ENCODE data around the gene STARD4. TPM values are rescaled to one million over a fixed set of nuclear protein-coding genes. Genes with fewer than 3 reads are reported as not detected.

STARD4 gene
- total RNA-seq, 1 experiment from 2014 or later: 41.8 TPM

GRCh38 chr5:111530298-111530740, 18.0 kb upstream of the STARD4 start:
- DNase-seq (ENCODE audit: low read depth): peak; percentile 92

GRCh38 chr5:111528056-111528455, 15.7 kb upstream of the STARD4 start:
- DNase-seq (ENCODE audit: low read depth): no peak

GRCh38 chr5:111520908-111521307, 8.6 kb upstream of the STARD4 start:
- DNase-seq (ENCODE audit: low read depth): no peak

GRCh38 chr5:111518777-111519176, 6.4 kb upstream of the STARD4 start:
- DNase-seq (ENCODE audit: low read depth): no peak

GRCh38 chr5:111517853-111518501, 5.6 kb upstream of the STARD4 start:
- no peak for DNase-seq (ENCODE audit: low read depth)

GRCh38 chr5:111514087-111514486, 1.8 kb upstream of the STARD4 start:
- no peak for DNase-seq (ENCODE audit: low read depth)

- DNase-seq (ENCODE audit: low read depth): no peak
Observed at GRCh38 chr5:111513131-111513520, 791 bp upstream of the STARD4 start.

- DNase-seq (ENCODE audit: low read depth): no peak
Observed at GRCh38 chr5:111511831-111512374, 432 bp downstream of the STARD4 start.

GRCh38 chr5:111511174-111511830, 1.0 kb downstream of the STARD4 start:
- no peak for DNase-seq (ENCODE audit: low read depth)

- DNase-seq (ENCODE audit: low read depth): no peak
Observed at GRCh38 chr5:111509119-111509518, 3.2 kb downstream of the STARD4 start.

- DNase-seq (ENCODE audit: low read depth): no peak
Observed at GRCh38 chr5:111507276-111507675, 5.1 kb downstream of the STARD4 start.

GRCh38 chr5:111505096-111505495, 7.2 kb downstream of the STARD4 start:
- DNase-seq (ENCODE audit: low read depth): no peak

- DNase-seq (ENCODE audit: low read depth): no peak
Observed at GRCh38 chr5:111502956-111503355, 9.4 kb downstream of the STARD4 start.

GRCh38 chr5:111498346-111498745, 14.0 kb downstream of the STARD4 start:
- DNase-seq (ENCODE audit: low read depth): no peak

- no peak for DNase-seq (ENCODE audit: low read depth)
Observed at GRCh38 chr5:111495159-111495558, 17.2 kb downstream of the STARD4 start.

GRCh38 chr5:111494355-111494999, 17.9 kb downstream of the STARD4 start:
- DNase-seq (ENCODE audit: low read depth): no peak

GRCh38 chr5:111493031-111493430, 19.3 kb downstream of the STARD4 start:
- DNase-seq (ENCODE audit: low read depth): no peak

- DNase-seq (ENCODE audit: low read depth): no peak
Observed at GRCh38 chr5:111488353-111488752, 24.0 kb downstream of the STARD4 start.

GRCh38 chr5:111486926-111487325, 25.4 kb downstream of the STARD4 start:
- no peak for DNase-seq (ENCODE audit: low read depth)

- no peak for DNase-seq (ENCODE audit: low read depth)
Observed at GRCh38 chr5:111486055-111486454, 26.3 kb downstream of the STARD4 start.

GRCh38 chr5:111480346-111480745, 32.0 kb downstream of the STARD4 start:
- no peak for DNase-seq (ENCODE audit: low read depth)

- DNase-seq (ENCODE audit: low read depth): no peak
Observed at GRCh38 chr5:111478898-111479297, 33.4 kb downstream of the STARD4 start.
